Myocyte (in vitro differentiated cells): ENCODE data around the gene PSMC1. TPM values are rescaled to one million over a fixed set of nuclear protein-coding genes. Genes with fewer than 3 reads are reported as not detected.
"Not testable (repeated sequence)": the region's sequence is repeated elsewhere in the genome, so short reads cannot be mapped to it uniquely, and the experiment has no call there.

Experiments used
- DNase-seq: peaks from one replicate; pipeline ENCODE4 v3.0.0-alpha.2; 2012; ENCODE audit warnings: low read depth
- polyA plus RNA-seq: library from polyadenylated mRNA; unstranded; fragments of >200 nt; gene quantifications from one replicate; pipeline ENCODE4 v1.2.1, GENCODE V29; 2012; ENCODE audit warnings: missing spikeins
- total RNA-seq: library from RNA; depleted of rRNA; stranded (reverse); fragments of >200 nt; gene quantifications from 2 replicates; pipeline ENCODE4 v1.2.3, GENCODE V29; 2014

Gene PSMC1
- total RNA-seq: 320 and 351 TPM in 2 replicates
- 168 TPM for polyA plus RNA-seq

DNA sequence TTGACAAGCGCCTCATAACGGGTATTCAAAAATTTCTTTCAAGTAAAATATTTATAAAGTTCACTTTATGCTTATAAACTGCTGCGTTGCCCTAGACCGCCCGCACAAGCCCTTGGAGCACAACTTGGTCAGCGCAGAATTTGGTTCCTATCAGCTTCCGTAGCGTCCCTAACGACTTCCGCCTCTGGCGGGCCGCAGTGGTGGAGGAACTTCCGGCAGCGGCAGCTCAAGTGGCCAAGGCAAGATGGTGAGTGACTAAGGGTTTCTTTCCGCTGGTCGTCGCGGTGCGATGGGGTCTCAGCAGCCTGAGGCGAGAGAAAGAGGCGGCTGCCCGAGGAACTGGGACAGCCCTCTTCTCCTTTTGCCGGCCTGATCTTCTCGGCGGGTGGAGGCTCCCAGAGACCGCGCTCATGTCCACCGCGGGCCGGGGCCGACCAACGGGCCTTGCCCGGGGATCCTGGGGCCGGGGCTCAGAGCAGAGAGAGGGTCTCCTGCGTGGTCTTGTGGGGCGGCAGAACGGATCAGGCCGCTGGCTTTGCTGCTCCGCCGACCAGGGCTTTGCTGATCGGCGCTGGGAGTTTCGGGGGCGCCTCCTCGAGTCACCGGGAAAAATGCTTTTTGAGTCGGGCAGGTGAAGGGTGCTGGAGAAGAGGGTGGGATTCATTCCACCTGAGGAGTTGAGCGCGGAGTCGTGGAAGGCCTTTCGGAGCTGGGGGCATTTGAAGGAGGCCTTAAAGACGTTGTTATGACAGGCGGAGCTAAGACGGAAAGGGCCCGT lies at the start of gene PSMC1:
PSMC1 (plus strand) TSS at position 200 of the 778 bp plus-strand sequence; CDS start at position 245, 45 bp downstream.
- DNase-seq: peak; percentile 94

DNA sequence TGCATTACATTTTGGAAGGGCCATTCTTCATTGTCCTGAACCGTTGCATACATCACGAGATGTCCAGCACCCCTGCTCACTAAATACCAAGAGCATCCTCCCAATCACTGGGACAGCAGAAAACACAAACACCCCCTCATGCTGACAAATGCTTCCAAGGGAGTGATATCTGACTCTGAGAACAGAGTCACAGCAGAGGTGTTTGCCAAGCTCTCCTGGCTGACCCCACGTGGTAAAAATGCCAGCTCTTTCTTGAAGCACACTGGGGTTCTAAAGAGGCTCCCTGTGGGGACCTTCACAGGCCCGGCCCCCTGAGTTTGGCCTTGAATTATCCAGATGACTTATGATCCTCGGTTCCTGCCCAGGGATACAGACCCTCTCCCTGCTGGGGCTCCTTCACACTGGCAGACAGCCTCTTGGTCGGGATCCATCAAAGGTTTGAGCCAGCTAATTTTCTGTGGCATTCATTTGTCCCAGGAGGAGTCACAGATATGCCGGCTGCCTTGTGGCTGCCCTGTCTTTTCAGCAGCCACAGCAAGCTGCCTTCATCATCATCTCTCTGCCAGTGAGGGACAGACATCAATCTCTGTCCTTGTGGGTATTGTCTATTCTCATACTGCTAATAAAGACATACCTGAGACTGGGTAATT lies 43.1 kb upstream of the PSMC1 start:
- DNase-seq: no peak

DNA sequence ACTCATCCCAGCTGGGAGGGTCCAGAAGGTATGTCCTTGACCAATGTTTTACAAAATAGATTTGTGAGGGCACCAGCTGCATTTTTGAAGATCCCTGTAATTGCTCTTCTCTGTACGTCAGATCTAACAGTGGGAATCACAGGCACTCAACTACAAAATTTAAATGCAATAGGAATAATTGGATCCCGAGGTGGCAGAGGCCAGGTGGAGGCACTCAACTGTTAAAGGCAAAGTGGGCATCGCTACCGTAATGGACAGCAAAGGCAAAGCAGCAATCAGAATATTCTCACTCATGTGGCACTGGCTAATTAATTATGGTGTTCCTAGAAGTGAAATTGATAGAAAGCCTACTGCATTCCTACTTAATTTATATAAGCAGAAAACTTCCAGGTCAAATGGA lies 27.9 kb upstream of the PSMC1 start:
- no peak for DNase-seq

DNA sequence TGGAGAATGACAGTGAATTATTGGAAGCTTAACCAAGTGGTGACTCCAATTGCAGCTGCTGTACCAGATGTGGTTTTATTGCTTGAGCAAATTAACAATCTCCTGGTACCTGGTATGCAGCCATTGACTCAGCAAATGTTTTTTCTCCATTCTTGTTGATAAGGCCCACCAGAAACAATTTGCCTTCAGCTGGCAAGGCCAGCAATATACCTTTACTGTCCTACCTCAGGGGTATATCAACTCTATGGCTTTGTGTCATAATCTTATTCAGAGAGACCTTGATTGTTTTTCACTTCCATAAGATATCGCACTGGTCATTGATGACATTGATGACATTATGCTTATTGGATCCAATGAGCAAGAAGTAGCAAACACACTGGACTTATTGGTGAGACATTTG lies 26.4 kb upstream of the PSMC1 start:
- DNase-seq: not testable (repeated sequence)

DNA sequence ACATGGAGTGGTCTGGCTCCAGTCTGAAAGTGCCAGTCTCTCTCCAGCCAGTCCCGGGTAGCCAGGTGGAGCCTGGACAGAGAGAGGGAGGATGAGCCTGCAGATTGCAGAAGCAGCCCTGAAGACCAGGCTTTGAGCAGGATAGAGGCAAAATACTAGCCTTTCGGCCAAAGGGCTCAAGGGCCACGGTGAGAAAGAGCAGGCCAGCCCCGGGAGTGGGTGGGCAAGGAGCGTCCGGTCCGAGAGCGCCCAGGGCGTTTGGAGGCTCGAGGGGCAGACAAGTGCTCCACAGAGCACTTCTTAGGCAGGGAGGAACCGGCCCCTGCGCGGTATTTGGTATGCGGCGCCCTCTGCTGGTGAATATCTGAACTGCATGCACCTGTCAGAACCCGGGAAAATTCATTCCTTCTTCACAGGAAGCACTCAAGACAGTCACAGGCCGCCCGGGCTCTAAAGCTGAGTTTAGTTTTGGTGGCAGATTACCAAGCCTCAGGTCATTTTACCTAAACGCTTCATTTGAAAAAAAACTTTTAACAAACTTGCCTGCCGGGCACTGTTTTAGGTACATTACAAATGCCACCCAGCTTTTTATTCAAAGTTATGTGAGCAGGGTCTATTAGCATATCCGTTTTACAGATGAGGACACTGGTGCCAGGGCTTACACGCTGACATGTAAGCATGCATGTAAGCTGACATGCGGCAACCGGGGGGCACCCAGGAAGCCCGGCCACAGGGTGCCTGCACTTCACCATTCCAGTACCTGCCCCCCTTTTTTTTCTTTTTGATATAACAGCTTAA lies 21.0 kb upstream of the PSMC1 start:
- peak; percentile 52 for DNase-seq

DNA sequence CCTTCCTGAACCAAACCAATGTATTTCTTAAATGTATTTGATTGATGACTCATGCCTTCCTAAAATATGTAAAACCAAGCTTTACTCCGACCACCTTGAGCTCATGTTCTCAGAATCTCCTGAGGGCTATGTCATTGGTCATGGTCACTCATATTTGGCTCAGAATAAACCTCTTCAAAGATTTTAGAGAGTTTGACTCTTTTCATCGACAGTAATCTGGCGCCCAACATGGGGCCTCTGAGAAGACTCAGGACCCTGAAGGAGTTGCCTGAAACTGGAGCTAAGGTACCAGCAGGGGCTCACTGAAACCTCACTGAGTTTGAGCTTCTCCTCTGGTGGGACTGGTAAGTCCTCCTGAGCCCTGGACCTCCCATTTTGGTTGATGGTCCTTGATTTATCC lies 17.2 kb upstream of the PSMC1 start:
- peak; percentile 35 for DNase-seq

DNA sequence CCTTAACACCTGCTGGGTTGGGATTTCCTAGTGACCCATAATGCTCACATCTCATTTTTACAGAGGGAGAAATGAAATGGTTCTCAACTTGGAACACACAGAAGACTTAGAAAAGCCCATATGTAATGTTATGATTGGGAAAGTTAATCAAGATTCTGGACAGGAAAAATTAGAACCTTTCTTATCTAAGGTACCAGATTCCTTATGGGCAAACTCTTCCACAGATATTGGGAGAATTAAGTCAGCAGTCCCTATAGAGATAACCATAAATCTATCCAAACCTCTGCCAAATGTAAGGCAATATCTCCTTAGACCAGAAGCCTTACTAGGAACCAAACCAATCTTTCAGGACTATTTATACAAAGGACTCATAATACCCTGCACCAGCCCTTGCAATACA lies 13.9 kb upstream of the PSMC1 start:
- DNase-seq: no peak

DNA sequence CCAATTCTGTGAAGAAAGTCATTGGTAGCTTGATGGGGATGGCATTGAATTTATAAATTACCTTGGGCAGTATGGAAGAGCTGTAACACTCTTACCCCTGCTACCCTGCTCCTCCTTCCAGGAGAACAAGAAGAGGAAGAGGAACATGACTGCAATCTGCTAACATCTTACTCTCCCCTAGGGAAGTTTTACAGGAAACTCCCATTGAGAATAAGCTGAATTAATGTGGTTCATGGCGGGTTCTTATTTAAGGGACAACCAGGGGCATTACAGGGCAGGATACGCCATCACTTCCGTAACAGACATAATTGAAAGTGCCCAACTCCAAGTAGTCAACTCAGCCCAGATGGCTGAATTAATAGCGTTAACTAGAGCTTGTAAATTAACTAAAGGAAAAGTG lies 9.4 kb upstream of the PSMC1 start:
- DNase-seq: no peak

DNA sequence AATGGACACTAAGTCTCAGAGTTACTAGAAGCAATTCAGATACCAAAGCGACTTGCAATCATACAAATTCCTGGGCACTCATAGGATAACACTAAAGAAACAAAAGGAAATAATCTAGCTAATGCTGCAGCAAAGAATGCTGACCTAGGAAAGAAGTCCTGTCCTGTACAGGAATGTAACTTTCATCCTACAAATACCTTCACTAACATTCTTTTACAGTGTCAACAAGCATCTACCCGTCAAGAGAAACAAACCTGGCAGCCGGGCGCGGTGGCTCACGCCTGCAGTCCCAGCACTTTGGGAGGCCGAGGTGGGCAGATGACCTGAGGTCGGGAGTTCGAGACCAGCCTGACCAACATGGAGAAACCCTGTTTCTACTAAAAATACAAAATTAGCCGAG lies 8.9 kb upstream of the PSMC1 start:
- not testable (repeated sequence) for DNase-seq

DNA sequence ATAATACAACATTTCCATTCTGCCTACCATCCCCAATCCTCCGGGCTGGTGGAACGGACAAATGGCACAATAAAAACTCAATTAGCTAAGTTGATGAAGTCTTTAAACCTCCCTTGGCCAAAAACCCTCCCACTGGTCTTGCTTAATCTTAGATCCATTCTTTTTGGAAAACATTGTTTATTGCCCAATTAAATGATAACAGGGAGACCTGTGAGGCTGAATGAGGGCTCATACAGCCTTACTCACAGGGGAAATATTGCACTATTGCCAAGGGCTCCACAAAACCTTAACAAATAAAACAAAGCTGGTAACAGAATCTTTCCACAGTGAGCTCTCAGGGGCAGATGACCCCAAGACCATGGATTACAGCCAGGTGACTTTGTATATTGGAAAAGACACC lies 7.8 kb upstream of the PSMC1 start:
- DNase-seq: no peak

DNA sequence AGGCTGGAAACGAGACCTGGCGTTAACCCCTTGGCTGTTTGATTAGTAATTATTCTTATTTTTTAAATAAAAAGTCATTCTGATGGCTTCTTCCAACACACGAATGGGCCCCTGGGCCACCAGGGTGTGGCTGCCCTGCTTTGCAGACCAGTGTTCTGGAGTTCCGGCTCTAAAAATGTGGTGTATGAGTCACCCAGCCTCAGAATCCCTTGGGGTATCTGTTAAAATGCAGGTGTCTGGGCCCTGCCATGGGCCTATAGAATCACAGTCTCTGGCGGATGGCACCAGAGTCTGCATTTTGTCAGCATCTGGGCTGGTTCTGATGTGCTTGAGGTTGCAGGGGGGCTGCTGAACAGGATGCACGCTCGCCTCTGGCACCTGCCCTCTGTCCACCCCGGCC lies 2.5 kb upstream of the PSMC1 start:
- DNase-seq: no peak

DNA sequence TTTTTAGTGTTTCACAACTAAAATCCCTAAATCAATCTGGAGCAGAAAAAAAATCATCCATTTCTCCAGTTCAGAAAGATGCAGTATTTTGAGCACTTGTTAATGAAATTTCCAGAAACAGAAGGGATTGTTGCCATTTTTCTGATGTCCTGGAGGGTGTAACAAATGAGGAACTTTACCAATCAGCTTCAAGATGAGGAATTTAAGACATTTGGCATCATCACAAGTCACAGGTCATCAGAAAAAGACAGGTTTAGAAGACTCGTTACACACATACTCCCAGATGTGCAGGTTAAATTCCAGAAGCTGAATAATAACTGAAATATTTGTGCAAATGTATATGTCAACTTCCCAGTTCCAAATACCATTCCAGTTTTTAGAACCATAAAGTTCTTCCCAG lies 482 bp upstream of the PSMC1 start:
- DNase-seq: no peak

DNA sequence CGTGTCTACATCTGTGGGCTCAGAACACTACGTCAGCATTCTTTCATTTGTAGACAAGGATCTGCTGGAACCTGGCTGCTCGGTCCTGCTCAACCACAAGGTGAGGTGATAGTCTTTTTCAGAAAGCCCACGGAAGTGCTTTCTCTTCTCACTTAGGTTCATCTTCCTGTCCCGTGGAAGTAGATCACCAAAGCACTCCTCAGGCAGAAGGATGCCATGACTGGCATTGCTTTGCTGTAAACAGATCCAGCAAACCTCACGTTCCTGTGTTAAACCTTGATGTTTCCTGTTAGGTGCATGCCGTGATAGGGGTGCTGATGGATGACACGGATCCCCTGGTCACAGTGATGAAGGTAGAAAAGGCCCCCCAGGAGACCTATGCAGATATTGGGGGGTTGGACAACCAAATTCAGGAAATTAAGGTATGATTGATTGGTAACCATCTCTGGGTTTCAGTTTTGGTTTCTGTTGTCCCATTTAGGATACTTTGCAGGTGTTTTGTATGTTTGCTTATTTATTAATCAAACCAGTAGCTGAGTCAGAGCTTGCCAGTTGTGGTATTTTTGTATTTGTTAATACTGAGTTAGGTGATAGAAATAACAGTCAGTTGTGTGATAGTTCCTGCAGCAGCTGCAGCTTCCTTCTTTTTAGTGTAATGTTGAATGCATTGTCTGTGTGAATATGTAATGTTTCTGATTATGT lies 7.5 kb downstream of the PSMC1 start:
- DNase-seq: no peak

DNA sequence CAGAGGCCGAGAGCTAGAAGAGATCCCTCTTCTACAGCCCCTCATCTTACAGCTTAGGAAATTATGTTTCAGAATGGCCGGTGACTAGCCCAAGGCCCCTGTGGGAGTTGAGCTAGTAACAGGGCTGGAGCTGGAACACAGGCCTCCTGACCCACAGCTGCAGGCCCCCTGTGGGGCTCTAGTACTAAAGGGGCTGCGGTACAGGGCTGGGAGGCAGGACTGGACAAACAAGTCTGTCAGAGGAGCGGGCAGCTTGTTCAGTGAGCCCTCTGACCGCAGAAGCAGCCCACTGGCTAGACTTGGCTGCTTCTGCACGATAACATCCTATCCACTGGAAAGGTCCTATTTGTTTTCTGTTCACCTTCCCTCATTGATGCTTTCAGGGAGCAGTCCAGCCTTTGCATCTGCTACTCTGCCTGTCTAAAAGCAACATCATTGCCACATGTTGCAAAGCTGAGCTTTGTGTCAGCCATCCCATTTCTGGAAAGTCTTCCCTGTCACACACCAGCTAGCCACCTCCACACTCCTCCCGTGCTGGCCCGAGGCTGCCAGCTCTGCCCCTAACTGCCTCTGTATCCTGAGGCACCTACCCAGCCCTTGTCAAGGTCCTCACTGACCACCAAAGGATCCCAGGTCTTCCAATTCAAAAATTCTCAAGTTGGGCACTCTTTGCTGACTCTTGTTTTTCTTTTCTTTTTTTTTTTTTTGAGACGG lies 10.2 kb downstream of the PSMC1 start:
- no peak for DNase-seq

DNA sequence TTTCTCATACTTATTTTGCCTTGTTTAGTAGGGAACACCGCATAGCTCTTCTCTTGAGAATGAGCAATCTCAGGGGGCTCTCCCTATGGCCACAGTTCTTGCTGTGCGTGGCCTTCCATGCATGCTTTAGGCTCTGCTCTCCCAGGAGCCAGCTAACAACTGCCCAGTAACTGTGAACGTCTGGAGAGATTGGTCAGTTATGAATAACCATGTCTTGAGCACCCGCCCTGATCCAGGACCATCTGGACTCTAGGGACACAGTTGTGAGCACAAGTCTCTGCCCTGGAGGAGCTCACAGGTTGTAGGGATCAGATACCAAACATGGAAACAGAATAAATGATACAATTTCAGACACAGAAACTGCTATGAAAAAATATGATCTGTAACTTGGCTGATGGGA lies 12.1 kb downstream of the PSMC1 start:
- DNase-seq: no peak

DNA sequence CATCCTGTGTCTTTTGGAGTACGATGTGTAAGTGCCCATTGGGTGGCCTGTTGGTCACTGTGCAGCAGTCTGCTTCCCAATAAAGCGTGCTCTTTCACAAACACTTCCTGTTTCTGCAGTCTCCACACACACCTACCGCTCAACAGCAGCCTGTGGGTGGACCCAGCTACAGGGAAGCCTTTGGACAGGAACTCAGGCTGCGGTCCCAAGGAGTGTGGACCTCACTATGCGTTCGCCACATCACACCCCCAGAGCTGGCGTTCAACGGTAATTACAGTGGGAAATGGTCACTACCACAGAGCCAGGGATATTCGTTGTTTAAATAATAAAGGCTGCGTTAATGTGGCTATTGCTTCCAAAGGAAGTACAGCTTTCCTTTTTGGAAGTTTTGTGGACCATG lies 16.2 kb downstream of the PSMC1 start:
- no peak for DNase-seq

DNA sequence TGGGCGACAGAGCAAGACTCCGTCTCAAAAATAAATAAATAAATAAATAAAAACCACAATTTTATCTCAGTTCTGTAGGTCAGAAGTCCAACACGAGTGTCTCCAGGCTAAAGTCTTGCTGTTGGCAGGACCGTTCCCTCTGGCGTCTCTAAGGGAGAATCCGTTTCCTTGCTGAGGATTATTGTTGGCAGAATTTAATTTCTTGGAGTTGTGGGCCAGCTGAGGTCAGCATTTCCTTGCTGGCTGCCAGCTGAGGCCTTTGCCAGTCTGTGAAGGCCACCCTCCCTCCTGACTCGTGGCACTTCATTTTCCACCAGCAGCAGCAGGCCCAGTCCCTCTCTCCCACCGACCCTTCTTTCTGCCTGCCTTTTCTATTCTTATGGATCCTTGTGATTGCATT lies 17.2 kb downstream of the PSMC1 start:
- no peak for DNase-seq

DNA sequence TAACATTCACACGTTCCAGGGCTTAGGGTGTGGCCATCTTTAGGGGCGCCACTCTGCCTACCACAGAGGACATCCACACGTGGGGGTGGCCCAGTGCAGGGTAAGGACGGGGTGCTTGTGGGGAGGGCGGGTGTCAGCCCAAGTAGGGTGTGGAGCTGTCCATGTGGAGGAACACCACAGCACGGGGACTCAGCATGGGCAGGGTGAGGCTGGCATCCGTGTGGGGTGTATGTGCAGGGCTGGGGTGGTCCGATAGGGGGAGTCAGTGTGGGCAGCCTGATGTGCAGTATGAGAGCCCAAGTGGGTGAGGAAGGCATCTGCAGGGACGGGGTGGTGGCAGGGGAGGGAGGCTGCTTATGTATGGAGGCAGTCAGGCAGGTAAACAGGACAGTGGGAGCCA lies 17.7 kb downstream of the PSMC1 start:
- no peak for DNase-seq

DNA sequence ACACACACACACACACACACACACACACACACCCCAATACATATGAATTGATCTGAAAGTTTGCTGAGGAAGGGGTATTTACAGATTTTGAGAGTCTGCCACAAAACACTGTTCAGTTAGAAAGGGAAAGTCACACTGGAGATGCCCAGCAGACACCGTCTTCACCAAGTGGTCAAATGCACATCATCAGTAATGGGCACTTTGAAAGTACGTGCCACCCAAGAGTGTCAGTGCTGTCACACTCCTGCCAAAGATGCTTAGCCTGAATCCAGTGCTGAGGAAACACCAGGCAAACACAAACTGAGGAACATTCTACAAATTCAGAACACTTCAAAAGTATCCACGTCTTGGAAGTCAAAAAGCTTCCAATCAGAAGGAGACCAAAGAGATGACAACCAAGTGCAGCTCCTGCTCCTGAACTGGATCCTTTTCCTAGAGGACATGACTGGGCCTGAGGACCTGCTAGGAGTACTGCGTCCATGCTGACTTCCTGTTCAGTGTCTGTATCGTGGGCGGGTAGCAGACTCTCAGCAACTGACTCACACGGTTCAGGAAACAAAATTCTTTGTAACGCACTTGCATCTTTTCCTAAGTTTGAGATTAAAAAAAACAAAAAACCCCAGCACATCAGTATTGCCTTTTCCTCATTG lies 18.6 kb downstream of the PSMC1 start:
- peak; percentile 42 for DNase-seq

DNA sequence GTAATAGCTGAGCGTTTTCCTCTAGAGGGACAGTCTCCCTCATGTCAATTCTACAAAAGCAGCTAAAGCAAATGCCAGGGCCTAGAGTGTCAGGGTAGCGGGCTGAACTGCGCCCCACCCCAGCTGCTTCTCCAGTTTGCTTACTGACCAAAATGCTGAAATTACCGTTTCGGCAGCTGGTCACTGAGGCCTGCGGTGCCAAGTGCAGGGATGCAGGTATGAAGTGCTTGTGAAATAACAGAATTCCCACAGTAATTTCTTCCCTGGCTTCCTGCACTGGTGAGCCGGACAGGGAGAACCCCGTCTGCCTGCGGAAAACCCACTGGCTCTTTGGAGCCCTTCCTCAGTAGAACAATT lies 19.1 kb downstream of the PSMC1 start:
- no peak for DNase-seq
